Activated gamma-delta T cell treated with anti-CD3 and anti-CD28 coated beads, Interleukin-2, amount 50 U/mL, for 16 hours (primary cell): Measurements from ENCODE around the gene C9orf153.
"Not testable (repeated sequence)": the region's sequence is repeated elsewhere in the genome, so short reads cannot be mapped to it uniquely, and the experiment has no call there.

ENCODE experiments used
- DNase-seq: peaks from one replicate; pipeline ENCODE4 v3.0.0-alpha.2; 2020; ENCODE audit warnings: low read depth

The C9orf153 gene

GRCh38 chr9:86259557-86259956 is at the start of gene C9orf153:
Gene C9orf153 (minus strand): TSS chr9:86259657. CDS start chr9:86229603, 30,054 bp downstream.
- DNase-seq: no peak

GRCh38 chr9:86308687-86309086 is 49.2 kb upstream of the C9orf153 start:
- no peak for DNase-seq

- DNase-seq: no peak
Measured at GRCh38 chr9:86304236-86304730, 44.8 kb upstream of the C9orf153 start.

GRCh38 chr9:86303316-86303975 is 44.0 kb upstream of the C9orf153 start:
- peak; percentile 15 for DNase-seq

GRCh38 chr9:86301686-86302085 is 42.2 kb upstream of the C9orf153 start:
- no peak for DNase-seq

GRCh38 chr9:86300701-86301100 is 41.2 kb upstream of the C9orf153 start:
- DNase-seq: no peak

- DNase-seq: no peak
Measured at GRCh38 chr9:86298873-86299272, 39.4 kb upstream of the C9orf153 start.

GRCh38 chr9:86290341-86290740 is 30.9 kb upstream of the C9orf153 start:
- not testable (repeated sequence) for DNase-seq

- no peak for DNase-seq
Measured at GRCh38 chr9:86288499-86289198, 29.2 kb upstream of the C9orf153 start.

GRCh38 chr9:86287013-86287412 is 27.6 kb upstream of the C9orf153 start:
- DNase-seq: no peak

GRCh38 chr9:86286278-86286677 is 26.8 kb upstream of the C9orf153 start:
- no peak for DNase-seq

GRCh38 chr9:86285261-86285660 is 25.8 kb upstream of the C9orf153 start:
- no peak for DNase-seq

GRCh38 chr9:86282979-86283535 is 23.6 kb upstream of the C9orf153 start:
- no peak for DNase-seq

GRCh38 chr9:86282077-86282978 is 22.9 kb upstream of the C9orf153 start, which contains the start of gene ISCA1:
Gene ISCA1 (minus strand): TSS chr9:86282538. CDS start chr9:86282458, 80 bp downstream.
- peak; percentile 97 for DNase-seq

- no peak for DNase-seq
Measured at GRCh38 chr9:86281593-86282076, 22.2 kb upstream of the C9orf153 start.

- DNase-seq: no peak
Measured at GRCh38 chr9:86280580-86280979, 21.1 kb upstream of the C9orf153 start.

GRCh38 chr9:86279839-86280238 is 20.4 kb upstream of the C9orf153 start:
- DNase-seq: no peak

GRCh38 chr9:86277072-86277471 is 17.6 kb upstream of the C9orf153 start:
- DNase-seq: no peak

- DNase-seq: no peak
Measured at GRCh38 chr9:86275962-86276361, 16.5 kb upstream of the C9orf153 start.

- DNase-seq: no peak
Measured at GRCh38 chr9:86274821-86275643, 15.6 kb upstream of the C9orf153 start.

GRCh38 chr9:86272221-86272620 is 12.8 kb upstream of the C9orf153 start:
- DNase-seq: no peak
